ENCODE measurements around the gene EFNA2.

Gene EFNA2

DNA sequence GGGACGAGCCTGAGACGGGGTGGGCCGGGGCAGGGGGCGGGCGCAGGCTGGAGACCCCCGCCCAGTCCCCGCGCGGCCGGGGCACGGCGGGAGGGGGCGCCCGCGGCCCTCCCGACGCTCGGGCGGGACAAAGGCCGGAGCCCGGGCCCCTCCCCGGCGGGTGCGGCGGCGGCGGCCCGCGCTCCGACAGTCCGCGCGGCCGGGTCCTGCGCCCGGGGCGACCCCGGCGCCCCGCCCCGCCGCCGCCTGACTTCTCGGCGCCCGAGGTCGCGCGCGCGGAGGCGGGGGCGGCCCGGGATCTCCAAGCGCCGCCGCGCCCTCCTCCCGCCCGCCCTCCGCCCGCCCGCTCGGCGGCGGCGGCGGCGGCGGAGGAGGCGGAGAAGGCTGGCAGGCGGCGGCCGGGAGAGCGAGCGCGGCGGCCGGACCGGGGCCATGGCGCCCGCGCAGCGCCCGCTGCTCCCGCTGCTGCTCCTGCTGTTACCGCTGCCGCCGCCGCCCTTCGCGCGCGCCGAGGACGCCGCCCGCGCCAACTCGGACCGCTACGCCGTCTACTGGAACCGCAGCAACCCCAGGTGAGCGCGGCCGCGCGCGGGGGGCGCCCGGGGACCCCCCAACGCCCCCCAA, at the start of gene EFNA2:
EFNA2 (plus strand) TSS at position 137 of the 624 bp plus-strand sequence; CDS start at position 433, 296 bp downstream.
- no peak for DNase-seq

DNA sequence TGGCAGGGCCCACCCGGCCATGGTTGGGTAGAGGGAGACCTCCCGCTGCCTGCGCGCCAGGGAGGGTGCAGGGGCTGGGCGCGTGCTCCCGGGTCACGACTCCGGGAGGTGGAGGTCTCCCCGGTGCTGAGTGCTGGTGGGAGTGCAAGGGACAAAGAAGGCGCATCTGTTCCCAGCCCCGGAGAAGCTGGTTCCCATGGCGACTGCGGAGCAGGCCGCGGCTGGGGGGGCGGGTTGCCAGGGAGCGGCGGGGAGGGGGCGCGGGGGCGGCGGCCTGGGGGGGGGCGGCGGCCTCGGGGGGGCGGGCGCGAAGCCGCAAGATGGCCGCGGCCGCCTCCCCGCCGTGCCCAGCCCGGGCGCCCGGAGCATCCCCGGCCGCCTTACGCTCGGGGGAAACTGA, 49.1 kb upstream of the EFNA2 start:
- peak; percentile 26 for DNase-seq

DNA sequence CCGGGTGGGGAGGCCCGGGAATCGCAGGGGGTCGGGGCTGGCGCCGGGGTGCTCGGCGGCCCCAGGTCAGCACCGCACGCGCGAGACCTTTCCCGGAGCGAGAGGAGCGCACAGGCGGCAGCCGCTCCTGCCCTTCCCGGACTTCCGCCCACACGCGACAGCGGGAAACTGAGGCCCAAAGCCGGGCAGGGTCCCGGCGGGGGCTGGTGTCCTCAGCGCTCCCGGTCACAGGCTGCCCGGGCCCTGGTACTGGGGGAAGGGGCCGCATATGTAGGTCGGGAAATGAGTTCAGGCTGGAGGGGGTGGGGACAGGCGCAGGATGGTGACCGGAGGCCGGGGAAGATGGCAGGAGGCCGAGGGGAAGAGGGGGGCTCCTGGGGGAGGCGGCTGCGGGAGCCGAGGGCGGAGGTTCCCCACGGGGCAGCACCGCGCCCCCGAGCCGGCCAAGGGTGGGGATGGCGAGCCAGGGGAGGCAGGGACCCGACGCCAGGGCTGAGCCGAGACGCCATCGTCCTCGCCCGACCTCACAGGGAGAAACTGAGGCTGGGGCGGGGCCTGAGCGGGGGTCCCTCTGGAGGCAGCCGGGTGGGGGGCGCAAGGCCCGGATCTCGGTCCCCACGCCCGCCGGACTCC, 48.5 kb upstream of the EFNA2 start:
- DNase-seq, result peak; percentile 6

DNA sequence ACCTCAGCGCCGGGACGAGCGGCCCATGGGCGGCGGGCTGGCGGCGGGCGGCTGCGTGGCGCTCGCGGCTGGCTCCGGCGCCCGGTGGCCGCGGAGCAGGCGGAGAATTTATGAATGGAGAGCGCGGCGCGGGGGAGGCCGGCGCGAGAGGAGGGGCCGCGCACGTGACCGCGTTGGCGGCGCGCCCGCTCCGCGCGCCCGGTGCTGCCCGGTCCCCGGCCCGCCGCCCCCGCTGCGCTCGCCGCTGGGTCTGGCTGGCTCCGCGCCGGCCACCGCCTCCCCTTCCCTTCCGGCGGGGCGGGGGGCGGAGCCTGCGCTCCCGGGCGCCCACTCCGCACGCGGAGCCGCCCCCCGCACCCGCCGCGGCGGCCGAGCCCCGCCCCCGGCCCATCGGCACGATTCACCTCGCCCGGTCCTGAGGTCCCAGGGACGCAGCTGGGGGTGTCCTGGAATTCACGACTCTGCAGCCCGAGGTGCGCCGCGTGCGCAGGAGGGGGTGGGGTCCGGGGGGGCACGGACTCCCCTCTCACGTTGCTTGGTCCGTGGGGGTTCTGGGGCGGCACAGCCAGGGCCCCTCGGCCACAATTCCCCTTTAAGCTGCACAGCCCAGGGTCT, 47.8 kb upstream of the EFNA2 start, which contains the start of gene CBARP:
CBARP (minus strand) TSS at position 252 of the 615 bp plus-strand sequence. CDS start 1,905 bp downstream, outside the sequence.
- peak; percentile 10 for DNase-seq

DNA sequence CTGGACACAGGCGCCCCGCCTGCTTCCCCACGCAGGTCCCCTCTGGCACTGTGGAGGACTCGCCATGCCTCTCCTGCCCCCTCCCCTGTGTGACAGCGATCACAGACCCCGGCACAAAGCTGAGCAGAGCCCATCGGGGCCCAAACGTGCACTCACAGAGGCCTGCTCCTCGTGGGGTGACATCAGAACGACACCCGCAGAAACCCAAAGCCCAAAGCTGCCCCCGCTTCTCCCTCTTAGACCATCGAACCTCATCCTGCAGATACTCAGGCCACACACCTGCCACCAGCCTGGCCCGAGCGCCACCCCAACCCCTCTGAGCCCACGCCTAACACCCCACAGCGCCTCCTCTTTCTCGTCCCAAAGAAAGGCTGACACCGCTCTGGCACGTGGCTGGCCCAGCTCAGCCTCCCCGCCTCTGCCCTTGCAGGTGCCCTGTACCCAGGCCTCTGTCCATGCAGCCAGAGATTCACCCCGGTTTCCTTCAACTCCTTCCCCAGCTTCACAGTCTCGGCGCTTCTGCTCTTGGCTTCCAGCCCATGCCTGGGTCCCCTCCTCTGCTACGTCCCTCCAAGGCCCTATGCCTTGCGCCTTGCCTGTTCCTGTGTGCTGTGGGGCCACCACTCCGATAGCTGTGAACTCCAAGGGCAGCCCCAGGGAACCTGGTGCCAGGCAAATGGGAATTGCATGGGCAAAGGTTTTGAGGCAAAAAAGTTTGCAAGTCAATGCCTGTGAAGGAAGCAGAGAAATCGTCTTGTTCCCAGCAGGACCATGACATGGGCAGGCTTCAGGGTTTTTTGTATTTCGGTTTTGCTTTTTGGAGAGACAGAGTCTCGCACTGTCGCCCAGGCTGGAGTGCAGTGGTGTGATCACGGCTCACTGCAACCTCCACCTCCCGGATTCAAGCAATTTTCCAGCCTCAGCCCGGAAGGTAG, 47.0 kb upstream of the EFNA2 start:
- DNase-seq, result no peak

DNA sequence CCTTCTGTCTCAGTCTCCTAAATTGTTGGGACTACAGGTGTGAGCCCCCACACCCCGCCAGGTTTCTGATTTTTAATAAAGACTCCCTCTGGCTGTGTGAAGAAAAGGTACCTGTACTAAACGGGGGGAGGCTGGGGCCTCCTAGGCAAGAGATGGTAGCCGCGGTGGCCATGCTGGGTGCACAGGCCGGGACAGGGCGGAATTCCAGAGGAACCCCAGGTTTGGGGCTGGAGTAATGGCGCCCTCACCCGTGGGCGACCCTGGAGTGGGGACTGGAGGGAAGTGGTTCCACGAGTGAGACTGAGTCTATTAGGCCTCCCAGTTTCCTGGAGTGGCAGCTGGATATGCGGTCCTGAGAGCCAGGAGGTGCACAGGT, 46.3 kb upstream of the EFNA2 start:
- DNase-seq, result no peak

DNA sequence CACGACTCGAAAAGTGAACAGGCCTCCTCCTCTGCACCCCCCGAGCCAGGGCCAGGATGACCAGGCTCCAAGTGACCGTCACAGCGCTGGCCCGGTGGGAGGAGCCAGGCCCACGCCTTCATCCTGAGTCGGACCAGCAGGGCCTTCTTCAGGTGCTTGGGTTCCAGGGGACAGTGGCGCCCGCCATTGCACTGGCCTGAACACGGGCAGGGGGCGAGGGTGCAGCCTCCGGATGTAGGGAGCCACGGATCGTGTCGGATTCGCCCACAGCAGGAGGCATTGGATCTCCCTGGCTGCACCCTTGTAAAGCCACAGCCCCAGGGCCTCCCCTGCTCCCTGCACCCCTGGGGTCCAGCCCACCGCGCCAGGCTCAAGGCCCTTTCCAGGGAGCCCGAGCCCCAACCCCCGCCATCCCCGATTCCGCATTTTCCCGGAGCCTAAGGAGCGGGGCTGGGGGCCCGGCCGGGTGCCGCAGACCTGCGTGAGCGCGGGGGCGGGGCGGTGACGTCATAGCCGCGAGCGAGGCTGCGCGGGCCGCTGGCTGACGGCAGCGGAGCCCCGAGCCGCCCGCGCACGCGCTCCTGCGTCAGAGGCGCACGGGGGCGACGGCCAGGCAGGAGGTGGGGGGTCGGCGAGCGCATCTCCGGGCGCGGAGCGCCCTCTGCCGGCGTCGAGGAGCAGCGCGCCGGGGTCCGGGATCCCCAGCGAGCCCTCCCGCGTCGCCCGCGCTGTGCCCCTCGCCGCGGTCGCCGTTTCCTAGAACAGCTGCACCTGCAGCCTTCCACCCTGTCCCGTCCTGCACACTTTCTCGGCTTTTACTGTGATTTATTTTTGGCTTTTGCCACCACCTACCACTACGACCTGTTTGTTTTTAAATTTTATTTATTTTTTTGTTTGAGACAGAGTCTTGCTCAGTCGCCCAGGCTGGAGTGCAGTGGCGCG, 45.6 kb upstream of the EFNA2 start:
- DNase-seq, result peak; percentile 83

DNA sequence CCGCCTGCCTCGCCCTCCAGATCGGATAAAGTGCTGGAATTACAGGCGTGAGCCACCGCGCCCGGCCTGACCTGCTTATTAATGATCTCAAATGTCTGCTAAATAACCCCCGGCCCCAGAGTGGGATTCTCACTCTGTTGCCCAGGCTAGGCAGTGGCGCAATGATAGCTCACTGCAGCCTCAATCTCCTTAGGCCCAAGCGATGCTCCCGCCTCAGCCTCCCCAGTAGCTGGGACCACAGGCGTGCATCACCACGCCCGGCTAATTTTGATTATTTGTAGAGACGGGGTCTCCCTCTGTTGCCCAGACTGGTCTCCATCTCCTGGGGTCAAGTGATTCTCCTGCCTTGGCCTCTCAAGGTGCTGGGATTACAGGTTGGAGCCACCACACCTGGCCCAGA, 44.7 kb upstream of the EFNA2 start:
- no peak for DNase-seq

DNA sequence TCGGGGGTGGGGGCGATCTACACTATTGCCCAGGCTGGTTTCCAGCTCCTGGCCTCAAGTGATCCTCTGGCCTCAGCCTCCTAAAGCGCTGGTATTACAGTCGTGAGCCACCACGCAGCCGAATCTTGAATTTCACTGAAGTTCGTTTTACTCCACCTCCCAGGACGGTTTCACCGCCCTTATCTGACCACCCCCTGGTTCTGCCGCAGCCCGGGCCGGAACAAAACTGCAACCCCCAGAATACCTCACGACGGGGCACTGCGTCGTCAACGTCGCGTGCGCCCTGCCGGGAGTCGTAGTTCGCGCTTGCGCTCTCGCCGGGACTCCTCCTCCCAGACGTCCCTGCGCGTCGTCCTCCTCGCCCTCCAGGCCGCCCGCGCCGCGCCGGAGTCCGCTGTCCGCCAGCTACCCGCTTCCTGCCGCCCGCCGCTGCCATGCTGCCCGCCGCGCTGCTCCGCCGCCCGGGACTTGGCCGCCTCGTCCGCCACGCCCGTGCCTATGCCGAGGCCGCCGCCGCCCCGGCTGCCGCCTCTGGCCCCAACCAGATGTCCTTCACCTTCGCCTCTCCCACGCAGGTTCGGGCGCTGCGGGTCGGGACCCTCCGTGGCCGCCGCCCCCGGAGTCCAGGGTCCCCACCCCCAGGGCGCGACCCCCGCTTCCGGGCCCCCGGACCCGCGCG, 44.1 kb upstream of the EFNA2 start, which contains the start of gene ATP5F1D:
ATP5F1D (plus strand) TSS at position 335 of the 679 bp plus-strand sequence; CDS start at position 435, 100 bp downstream.
- peak; percentile 90 for DNase-seq

DNA sequence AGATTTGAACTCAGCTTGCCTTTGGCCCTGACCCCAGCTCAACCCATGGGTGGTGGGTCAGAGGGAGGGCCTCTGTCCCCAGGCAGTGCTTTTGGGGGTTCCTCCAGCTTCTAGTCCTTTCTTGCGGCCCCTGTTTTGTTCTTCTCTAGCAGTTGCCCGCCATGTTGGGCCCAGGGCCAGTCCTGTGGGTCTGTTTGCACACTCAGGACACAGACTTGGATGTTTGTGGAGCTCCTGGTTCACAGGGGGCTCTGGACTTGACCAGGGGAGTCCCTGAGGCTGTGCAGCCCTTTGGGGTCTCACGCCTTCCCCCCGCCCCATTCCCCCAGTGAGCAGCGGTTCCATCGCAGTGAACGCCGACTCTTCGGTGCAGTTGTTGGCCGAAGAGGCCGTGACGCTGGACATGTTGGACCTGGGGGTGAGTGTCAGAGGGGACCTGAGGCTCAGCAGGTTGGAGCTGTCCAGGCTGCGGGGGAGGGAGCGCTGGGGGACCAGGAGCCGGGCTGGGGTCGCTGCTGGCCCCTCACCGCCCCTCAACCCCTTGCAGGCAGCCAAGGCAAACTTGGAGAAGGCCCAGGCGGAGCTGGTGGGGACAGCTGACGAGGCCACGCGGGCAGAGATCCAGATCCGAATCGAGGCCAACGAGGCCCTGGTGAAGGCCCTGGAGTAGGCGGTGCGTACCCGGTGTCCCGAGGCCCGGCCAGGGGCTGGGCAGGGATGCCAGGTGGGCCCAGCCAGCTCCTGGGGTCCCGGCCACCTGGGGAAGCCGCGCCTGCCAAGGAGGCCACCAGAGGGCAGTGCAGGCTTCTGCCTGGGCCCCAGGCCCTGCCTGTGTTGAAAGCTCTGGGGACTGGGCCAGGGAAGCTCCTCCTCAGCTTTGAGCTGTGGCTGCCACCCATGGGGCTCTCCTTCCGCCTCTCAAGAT, 41.6 kb upstream of the EFNA2 start:
- DNase-seq, result peak; percentile 69

DNA sequence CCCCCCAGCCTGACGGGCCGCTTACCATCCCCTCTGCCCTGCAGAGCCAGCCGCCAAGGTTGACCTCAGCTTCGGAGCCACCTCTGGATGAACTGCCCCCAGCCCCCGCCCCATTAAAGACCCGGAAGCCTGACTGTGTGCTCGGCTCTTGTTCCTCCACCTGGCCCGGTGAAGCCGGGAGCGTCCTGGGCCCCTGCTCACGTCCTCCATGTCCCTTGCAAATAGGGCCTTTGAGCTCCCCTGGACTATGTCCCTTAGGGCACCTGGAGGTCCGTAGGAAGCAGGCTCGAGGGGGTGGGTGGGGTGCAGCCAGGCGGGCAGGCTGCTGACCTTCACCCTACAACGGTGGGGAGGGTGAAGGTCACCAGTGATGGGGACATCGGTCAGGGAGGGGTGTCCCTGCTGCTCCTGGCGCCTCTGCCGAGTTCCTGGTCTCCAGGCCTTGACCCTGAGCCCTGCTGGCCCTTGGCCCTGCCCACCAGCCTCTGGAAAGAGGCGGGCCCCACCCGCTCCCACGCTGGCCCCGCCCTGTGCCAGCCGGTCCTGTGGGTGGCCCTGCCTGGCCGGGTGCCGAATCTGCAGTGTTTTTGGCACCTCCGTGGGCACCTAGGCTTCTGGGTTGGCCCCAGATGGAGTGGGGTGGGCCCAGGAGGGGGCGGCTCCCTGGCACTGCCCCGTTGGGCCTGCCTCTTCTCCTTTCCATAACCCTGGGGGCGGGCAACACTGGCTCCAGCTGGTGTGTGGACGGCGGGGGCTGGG, 40.8 kb upstream of the EFNA2 start:
- DNase-seq, result no peak

DNA sequence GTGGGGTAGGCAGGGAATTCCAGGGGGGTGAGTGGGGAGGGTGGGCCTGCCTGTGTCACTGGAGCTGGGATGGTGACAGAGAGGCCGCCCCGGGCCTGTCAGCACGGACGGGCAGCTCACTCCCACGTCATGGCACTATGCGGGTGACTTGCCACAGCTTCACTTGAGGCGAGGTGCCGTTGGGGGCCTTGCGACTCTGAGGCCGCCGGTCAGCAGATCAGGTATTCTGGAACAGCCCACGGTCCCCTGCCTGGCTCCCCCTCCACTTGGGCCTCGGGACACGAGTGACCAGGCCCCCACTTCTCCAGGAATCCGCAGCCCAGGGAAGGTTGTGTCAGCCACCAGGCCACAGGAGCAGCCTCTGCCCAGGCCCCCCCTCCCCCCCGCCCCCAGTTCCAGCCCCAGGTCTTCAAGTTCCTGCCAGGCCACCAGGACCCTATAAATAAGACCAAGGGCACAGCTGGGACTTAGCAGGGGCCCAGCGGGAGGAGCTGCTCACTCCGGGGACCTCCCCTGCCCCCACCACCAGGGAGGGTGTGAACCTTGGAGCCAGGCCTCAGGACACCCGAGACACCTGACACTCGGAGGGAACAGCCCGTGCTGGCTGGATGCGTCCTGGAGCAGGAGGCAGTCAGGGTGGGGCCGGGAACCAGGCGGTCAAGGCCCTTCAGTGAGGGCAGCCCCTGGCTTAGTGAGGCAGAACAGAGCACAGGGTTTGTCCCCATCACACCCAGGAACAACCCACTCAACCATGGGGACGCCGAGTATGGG, 40.0 kb upstream of the EFNA2 start:
- no peak for DNase-seq

DNA sequence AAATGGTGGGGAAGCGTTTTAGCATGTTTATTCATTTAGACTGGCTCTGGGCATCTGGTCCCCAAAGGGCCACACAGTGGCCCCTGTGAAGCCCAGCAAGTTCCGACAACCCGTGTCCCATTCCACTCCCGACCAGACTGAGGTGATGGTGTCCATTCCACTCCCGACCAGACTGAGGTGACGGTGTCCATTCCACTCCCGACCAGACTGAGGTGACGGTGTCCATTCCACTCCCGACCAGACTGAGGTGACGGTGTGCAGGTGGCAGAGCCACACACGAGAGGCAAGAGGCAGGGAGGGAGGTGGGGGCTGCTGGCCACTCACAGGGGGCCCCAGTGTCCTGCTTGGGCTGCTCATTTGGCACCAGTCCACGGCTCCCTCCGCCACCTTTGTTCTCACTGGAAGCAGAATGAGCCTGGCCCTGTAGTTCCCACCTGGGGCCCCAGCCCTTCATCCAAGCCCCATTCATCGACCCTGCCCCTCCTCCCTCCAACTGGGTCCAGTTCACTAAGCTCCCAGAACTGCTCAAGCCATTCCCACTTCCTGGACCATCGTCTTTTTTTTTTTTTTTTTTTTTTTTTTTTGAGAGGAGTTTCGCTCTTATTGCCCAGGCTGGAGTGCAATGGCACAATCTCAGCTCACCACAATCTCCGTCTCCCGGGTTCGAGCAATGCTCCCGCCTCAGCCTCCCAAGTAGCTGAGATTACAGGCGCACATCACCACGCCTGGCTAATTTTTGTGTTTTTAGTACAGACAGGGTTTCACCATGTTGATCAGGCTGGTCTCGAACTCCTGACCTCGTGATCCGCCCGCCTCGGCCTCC, 39.2 kb upstream of the EFNA2 start:
- DNase-seq, result peak; percentile 11

DNA sequence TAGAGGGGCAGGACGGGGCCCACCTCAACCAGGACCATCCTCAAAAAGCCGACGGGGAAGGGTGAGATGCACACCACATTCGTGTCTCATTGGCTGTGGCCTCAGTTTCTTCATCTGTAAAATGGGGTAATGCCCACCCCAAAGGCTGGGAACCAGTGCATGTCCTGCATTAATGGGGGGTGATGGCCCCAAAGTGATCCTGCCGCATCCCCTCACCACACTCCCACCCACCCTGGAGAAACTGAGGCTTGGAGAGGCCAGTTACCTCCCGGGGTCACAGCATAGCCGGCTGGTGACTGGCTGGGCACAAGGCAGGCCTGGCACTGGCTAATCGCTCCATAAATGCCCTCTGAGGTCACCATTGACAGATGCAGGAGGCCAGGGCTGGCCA, 37.9 kb upstream of the EFNA2 start:
- no peak for DNase-seq

DNA sequence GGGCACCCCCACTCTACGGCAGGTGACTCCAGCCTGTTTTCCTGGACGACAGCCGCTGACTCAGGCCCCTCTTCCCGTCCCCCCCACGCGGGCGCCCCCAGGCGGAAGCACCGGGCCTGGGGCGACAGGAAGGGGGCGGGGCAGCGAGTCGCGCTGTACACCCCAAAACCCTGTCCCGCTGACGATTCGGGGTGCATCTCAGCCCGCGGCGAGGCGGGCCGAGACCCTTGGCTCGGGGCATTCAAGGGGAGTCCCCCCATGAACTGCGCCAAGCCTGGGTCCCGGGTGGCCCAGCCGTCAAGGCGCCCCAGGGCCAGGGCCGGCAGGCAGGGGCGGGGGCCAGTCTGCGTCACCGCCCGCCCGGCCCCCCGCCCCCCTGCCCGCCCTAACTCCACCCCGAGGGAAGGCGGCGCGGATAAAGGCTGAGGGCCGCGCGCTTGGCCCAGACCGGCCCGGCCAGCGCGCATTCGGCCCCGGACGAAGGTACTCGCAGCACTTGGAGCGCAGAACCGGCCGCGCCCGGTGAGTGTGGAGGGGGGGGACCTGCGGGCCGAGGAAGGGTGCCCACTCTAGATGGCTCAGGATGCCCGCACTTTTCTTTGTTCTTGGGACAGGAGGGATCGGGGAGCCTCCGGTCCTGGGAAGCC, 37.4 kb upstream of the EFNA2 start, which contains the start of gene MIDN:
MIDN (plus strand) TSS at position 445 of the 647 bp plus-strand sequence. CDS start 1,714 bp downstream, outside the sequence.
- peak; percentile 44 for DNase-seq

DNA sequence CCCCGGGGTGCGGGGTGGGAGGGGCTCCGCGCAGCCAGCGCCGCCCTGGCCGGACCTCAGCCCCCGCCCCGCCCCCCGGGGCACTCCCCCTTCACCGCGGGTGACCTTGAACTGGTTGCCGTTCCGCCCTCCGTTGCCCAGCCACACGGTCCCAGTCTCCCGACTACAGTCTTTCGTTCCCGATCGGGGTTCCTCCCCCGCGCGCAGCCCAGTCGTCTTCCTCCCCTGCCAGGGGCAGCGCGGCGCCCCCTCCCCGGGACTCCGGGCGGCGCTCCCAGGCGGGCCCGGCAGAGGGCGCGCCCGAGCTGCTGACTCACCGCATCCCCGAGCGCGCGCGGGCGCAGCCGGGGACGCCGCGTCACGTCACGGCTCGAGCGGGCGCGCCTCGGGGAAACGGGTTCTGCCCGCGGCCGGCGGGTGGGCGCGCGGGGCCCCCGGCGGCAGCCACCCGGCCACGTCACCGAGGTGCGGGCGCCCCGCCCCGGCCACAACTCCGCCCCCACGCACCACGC, 36.8 kb upstream of the EFNA2 start:
- peak; percentile 58 for DNase-seq
